NCI-H1694 (cell line): ENCODE data around the gene OR2AJ1.
A peak's percentile ranks its signal among the peaks of the same experiment; 100 is the strongest.

Experiments
- DNase-seq: peaks from one replicate; lab custom pipeline; 2025; lab: John Stamatoyannopoulos, UW

Gene OR2AJ1

GRCh38 chr1:247924868-247925267 lies at the start of gene OR2AJ1:
Gene OR2AJ1, plus strand, starts transcription at chr1:247924889. Its CDS starts 8,880 bp downstream, at chr1:247933769.
- DNase-seq = no peak

- DNase-seq = no peak
These were observed 41.3 kb upstream of the OR2AJ1 start for GRCh38 chr1:247883346-247883745.

GRCh38 chr1:247884797-247885413 lies 39.8 kb upstream of the OR2AJ1 start:
- DNase-seq = no peak

- DNase-seq = no peak
These were observed 29.5 kb upstream of the OR2AJ1 start, which contains the start of gene OR2W3 for GRCh38 chr1:247895163-247895637. Gene OR2W3, plus strand, starts transcription at chr1:247895587. Its CDS starts 0 bp downstream, at chr1:247895587.

- DNase-seq = no peak
These were observed 28.7 kb upstream of the OR2AJ1 start for GRCh38 chr1:247895976-247896375.

GRCh38 chr1:247904122-247904521 lies 20.6 kb upstream of the OR2AJ1 start:
- no peak for DNase-seq

- DNase-seq = no peak
These were observed 19.5 kb upstream of the OR2AJ1 start for GRCh38 chr1:247905181-247905580.

- DNase-seq = no peak
These were observed 18.7 kb upstream of the OR2AJ1 start for GRCh38 chr1:247905910-247906503.

- no peak for DNase-seq
These were observed 18.1 kb upstream of the OR2AJ1 start for GRCh38 chr1:247906504-247907047.

- no peak for DNase-seq
These were observed 15.9 kb upstream of the OR2AJ1 start for GRCh38 chr1:247908766-247909165.

GRCh38 chr1:247913786-247914185 lies 10.9 kb upstream of the OR2AJ1 start:
- DNase-seq = no peak

- no peak for DNase-seq
These were observed 9.6 kb upstream of the OR2AJ1 start for GRCh38 chr1:247914941-247915662.

GRCh38 chr1:247919952-247920351 lies 4.7 kb upstream of the OR2AJ1 start, which contains the start of gene OR2T8:
Gene OR2T8, plus strand, starts transcription at chr1:247920252. Its CDS starts 766 bp downstream, at chr1:247921018.
- DNase-seq = no peak

GRCh38 chr1:247923941-247924340 lies 748 bp upstream of the OR2AJ1 start:
- DNase-seq = no peak

- DNase-seq = no peak
These were observed 9.3 kb downstream of the OR2AJ1 start for GRCh38 chr1:247933989-247934388.

GRCh38 chr1:247935781-247936180 lies 11.1 kb downstream of the OR2AJ1 start:
- no peak for DNase-seq

- no peak for DNase-seq
These were observed 11.7 kb downstream of the OR2AJ1 start for GRCh38 chr1:247936415-247936814.

- peak; percentile 70 for DNase-seq
These were observed 12.5 kb downstream of the OR2AJ1 start for GRCh38 chr1:247936965-247937734.

GRCh38 chr1:247942624-247943023 lies 17.9 kb downstream of the OR2AJ1 start:
- no peak for DNase-seq

GRCh38 chr1:247948558-247948957 lies 23.9 kb downstream of the OR2AJ1 start, which contains the start of gene OR2L8:
Gene OR2L8, plus strand, starts transcription at chr1:247948858. Its CDS starts 0 bp downstream, at chr1:247948858.
- no peak for DNase-seq

GRCh38 chr1:247953408-247953807 lies 28.7 kb downstream of the OR2AJ1 start:
- no peak for DNase-seq

- no peak for DNase-seq
These were observed 37.1 kb downstream of the OR2AJ1 start for GRCh38 chr1:247961791-247962190.
